Stomach (tissue), 4 donors: ENCODE results near the gene CACNB2.

Source experiments
- EP300 ChIP-seq: sonication (generic); formaldehyde crosslinking; IDR thresholded peaks from one replicate; pipeline ENCODE4 v1.6.1; 2017; ENCODE audit warnings: antibody characterized with exemption
- POLR2A ChIP-seq, 4 donors: fragments of 450-650 bp; IDR thresholded peaks; one replicate each; pipeline ENCODE4 v1.6.1; 2016; ENCODE audit warnings: antibody characterized with exemption in 4 of 4, control low read depth in 2 of 4, mild to moderate bottlenecking in 1 of 4, moderate library complexity in 1 of 4
- POLR2AphosphoS5 ChIP-seq, 3 donors: sonication (generic); formaldehyde crosslinking; IDR thresholded peaks; one replicate each; pipeline ENCODE4 v1.6.1; 2016; ENCODE audit warnings: antibody characterized with exemption in 3 of 3
- TF ChIP-seq, protein P1 (sequence below), 7 experiments: fragments of 450-650 bp in 4 of 7; fragments of 200-600 bp in 3 of 7; sonication (generic) in 3 of 7; IDR thresholded peaks; one replicate each; pipeline ENCODE4 v1.5.1; 2016 to 2019; ENCODE audit warnings: antibody characterized with exemption in 7 of 7, control low read depth in 2 of 7, mild to moderate bottlenecking in 1 of 7

DNA sequence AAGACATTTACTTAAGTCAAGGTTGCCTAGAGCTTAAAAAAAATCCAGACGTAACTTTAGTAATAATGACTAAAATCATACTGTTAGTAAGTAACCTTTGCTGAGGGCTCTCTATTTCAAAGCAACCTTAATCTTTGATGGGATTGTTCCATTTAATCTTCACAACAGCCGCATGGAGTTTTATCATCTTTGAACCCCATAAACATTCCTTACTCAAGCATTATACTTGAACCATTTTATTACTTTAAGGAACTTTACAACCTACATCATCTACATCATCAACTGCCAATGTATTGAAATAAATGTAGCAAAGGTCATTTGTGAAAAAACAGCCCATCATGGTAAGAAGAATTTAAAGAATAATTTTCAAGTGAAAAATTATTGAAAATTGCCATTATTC is 22.9 kb upstream of the CACNB2 start:
- TF ChIP-seq, protein P1, sequence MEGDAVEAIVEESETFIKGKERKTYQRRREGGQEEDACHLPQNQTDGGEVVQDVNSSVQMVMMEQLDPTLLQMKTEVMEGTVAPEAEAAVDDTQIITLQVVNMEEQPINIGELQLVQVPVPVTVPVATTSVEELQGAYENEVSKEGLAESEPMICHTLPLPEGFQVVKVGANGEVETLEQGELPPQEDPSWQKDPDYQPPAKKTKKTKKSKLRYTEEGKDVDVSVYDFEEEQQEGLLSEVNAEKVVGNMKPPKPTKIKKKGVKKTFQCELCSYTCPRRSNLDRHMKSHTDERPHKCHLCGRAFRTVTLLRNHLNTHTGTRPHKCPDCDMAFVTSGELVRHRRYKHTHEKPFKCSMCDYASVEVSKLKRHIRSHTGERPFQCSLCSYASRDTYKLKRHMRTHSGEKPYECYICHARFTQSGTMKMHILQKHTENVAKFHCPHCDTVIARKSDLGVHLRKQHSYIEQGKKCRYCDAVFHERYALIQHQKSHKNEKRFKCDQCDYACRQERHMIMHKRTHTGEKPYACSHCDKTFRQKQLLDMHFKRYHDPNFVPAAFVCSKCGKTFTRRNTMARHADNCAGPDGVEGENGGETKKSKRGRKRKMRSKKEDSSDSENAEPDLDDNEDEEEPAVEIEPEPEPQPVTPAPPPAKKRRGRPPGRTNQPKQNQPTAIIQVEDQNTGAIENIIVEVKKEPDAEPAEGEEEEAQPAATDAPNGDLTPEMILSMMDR (IDR thresholded peaks at IDR 0.05): no peak
- TF ChIP-seq POLR2A (IDR thresholded peaks at IDR 0.05): no peak
- TF ChIP-seq EP300: no peak
- TF ChIP-seq POLR2AphosphoS5 (IDR thresholded peaks at IDR 0.05): no peak
